RWPE1 (cell line): ENCODE measurements around the gene ZIK1.

Experiments used
- CTCF ChIA-PET: fragments of 350-600 bp; sonication (Branson Sonifier 250); formaldehyde crosslinking; extraction: SDS; loops from one replicate; lab custom pipeline; 2021; lab: Yijun Ruan, JAX
- POLR2A ChIA-PET: fragments of 400-600 bp; formaldehyde crosslinking; extraction: SDS; loops from one replicate; lab custom pipeline; 2020; ENCODE audit warnings: antibody characterized with exemption; ENCODE audit not compliant: low non-redundant PET; lab: Yijun Ruan, JAX
- DNase-seq: peaks from one replicate; pipeline ENCODE4 v3.0.0; 2012; ENCODE audit warnings: low spot score
- H3K27ac ChIP-seq: fragments of 450-650 bp; 2 replicates; pipeline ENCODE4 v1.5.1; 2017
- TF ChIP-seq, protein P1 (sequence below): fragments of 450-650 bp; conservative IDR thresholded peaks from 2 replicates; pipeline ENCODE4 v1.5.1; 2017; ENCODE audit warnings: low read depth, mild to moderate bottlenecking

The ZIK1 gene

DNA sequence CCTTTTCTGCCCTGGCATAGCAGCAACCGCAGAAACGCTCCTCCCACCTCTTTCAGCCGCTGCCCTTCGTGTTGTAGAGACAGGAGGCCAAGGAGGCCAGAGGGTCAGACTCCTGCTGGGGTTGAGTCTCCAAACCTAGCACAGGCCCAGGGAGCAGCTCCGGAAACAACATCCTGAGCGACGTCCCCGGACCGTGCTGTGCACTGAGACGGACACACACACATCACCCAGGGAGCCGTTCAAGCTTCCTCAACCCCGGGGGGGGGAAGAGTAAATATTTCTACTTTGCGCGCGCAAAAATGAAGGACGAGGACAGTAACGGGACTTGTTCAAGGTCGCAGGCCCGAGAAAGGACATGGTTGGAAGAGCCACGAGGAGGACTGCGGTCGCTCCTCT, 24.9 kb upstream of the ZIK1 start:
- peak; percentile 51 for DNase-seq
- ChIA-PET CTCF (interaction anchor here (0.7 to 1.1 kb wide), 2 partner anchors 167 to 596 kb away, joined by 3 read pairs; no protein-coding TSS in a partner anchor), POLR2A (interaction anchor here (0.6 kb wide), 1 partner anchor 8 kb away, joined by 3 read pairs; no protein-coding TSS in a partner anchor)
- TF ChIP-seq, protein P1, sequence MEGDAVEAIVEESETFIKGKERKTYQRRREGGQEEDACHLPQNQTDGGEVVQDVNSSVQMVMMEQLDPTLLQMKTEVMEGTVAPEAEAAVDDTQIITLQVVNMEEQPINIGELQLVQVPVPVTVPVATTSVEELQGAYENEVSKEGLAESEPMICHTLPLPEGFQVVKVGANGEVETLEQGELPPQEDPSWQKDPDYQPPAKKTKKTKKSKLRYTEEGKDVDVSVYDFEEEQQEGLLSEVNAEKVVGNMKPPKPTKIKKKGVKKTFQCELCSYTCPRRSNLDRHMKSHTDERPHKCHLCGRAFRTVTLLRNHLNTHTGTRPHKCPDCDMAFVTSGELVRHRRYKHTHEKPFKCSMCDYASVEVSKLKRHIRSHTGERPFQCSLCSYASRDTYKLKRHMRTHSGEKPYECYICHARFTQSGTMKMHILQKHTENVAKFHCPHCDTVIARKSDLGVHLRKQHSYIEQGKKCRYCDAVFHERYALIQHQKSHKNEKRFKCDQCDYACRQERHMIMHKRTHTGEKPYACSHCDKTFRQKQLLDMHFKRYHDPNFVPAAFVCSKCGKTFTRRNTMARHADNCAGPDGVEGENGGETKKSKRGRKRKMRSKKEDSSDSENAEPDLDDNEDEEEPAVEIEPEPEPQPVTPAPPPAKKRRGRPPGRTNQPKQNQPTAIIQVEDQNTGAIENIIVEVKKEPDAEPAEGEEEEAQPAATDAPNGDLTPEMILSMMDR = no peak
- H3K27ac ChIP-seq = peak overlapping the region; percentile 66

DNA sequence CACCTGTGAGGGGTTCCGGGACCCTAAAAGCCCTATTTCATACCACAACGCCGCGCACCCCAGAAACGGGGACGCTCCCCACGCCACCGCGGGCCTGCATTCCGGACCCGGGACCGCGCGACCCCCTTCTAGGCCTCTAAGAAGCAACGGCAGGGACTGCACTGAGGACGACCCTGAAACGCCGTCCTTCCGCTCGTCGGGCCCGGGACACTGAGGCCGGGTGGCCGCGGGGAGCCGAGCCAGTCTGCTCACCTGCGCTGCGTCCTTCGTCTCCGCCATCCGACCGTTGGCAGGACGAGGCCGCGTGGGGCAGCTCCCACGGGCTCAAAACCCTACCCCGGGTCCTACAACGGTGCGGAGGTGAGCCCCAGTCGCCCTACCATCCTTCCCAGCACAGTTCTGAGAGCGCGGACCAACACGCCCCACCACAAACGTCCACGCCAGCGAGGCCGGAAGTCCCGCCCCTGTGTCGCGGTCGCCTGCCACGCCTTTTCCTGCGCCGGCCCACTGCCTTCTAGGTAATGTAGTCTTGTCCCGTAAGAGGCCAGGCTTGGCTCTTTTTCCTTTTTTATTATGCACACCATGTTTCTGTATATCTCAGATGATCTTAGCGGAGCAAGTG, 24.4 kb upstream of the ZIK1 start, which contains the start of gene ZNF550:
TSS of gene ZNF550 (minus strand) at position 460 of the 622 bp plus-strand sequence. CDS start at position 279, 181 bp downstream.
- POLR2A ChIA-PET = no interaction called here
- CTCF ChIA-PET = interaction anchor here (0.7 kb wide), 1 partner anchor 167 kb away, joined by 3 read pairs; no protein-coding TSS in a partner anchor
- H3K27ac ChIP-seq = peak within 1 kb of the TSS; percentile 66
- TF ChIP-seq, protein P1 = no peak
- peak; percentile 87 for DNase-seq

DNA sequence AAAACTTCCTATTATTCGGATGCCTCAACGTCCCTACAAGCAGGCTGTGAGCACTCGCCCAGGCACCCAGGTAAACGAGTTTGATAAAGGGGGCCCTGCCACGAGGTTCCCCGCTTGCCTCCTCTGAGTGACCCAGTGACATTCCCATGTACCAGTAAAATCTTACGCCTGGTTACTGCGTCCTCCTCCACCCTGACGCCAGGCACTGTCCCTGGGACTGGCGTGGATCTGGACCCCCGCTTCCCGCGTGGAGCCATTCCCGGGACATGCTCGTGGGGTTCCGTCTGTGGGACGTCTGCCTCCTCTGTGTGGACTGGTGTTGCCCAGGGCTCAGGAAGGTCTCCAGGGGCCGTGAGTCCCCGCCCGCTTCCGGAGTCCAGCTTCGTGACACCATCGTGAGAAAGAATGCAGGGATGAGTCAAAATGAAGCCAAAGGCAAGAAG, 23.9 kb upstream of the ZIK1 start:
- H3K27ac ChIP-seq = peak overlapping the region; percentile 66
- POLR2A ChIA-PET = no interaction called here
- DNase-seq = peak; percentile 64
- CTCF ChIA-PET = no interaction called here
- TF ChIP-seq, protein P1 = no peak

DNA sequence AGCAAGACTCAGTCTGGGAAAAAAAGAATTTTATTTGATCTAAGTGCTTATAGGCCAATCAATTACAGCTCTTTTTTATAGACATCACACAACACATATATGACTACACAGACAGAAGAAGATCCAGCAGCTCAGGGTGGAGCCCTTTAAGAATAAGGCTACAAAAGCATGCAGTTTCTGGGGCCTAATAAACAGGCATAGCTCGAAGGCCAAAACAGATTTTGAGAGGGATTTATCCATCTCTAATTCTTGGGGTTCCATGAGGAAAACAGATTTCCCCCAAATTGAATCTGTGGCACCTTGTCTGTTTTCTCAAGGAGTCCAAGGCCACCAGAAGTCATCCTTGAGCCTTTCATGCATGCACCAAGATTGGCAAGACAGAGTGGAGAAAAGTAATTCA, 20.4 kb upstream of the ZIK1 start:
- POLR2A ChIA-PET = no interaction called here
- TF ChIP-seq, protein P1 = no peak

DNA sequence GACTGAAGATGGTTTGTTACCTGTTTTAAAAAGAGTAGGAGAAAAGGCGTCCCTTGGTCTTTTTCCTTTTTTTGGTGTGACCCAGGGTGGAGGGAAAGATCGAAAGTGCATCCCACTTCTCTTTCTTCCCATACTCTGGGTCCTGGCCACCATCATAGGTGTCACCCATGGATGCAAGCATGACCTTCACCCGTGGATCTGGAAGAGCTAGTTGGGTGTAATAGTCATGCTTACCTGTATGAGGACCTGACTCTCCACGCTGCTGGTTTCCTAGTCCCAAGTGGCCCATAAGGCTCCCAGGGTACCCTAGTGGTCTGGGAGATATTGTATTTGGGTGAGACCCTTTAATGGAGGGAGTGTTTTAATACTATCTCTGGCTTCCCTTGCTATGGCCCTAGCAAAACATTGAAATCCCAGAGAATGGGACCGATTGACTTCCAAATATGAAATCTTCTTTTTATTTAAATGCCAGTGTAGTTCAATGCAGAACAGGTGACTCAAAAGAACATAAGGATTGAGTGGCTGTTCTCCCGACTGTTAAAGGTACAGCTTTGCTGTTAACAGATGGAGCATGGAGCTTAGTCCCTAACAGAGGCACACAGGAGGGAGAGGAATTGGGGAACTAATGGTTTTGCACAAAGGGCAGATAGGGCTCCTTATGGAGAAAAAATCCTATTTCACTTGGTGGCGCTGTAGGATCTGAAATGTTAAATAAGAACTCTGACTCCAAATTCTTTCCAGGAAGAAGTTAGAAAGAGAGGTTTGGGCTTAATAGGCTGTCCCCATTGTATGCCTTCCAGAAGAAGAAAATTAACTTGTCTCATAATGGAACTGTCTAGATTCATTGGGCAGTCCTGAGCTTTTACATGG, 17.3 kb upstream of the ZIK1 start:
- CTCF ChIA-PET = interaction anchor here (0.5 kb wide), 1 partner anchor 1608 kb away, joined by 3 read pairs; no protein-coding TSS in a partner anchor
- H3K27ac ChIP-seq = no peak overlapping the region
- TF ChIP-seq, protein P1 = no peak
- DNase-seq = no peak
- POLR2A ChIA-PET = interaction anchor here (0.6 kb wide), 1 partner anchor 566 kb away, joined by 4 read pairs; no protein-coding TSS in a partner anchor

More for the DNA sequence above, 20.4 kb upstream of the ZIK1 start:
- no peak for DNase-seq
- CTCF ChIA-PET = interaction anchor here (0.6 kb wide), 1 partner anchor 308 kb away, joined by 3 read pairs; no protein-coding TSS in a partner anchor
- H3K27ac ChIP-seq = no peak overlapping the region

DNA sequence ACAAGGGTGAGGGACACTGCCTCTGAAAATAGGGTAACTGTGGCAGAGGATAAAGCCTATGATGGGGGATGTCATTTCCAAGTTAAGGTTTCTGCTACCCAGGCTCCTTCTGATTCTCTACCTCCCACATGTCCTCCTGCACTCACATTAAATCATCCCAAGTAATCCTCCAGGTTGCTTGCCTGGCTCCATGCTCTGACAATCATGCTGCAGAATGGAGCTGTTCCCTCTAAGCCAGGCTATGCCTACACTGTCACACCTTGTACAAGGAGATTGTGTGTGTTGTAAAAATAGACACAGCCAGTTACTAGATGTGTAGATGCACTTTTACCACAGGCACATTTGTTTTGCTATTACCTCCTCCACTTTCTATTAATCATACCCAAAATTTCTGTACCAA, 13.2 kb upstream of the ZIK1 start:
- ChIA-PET CTCF (no interaction called here), POLR2A (no interaction called here)
- H3K27ac ChIP-seq = no peak overlapping the region
- TF ChIP-seq, protein P1 = no peak
- no peak for DNase-seq
